Endothelial cell of umbilical vein (primary cell): ENCODE results near the gene GMNN. TPM values are rescaled to one million over a fixed set of nuclear protein-coding genes. Genes with fewer than 3 reads are reported as not detected.
"Not testable (repeated sequence)": the region's sequence is repeated elsewhere in the genome, so short reads cannot be mapped to it uniquely, and the experiment has no call there.

Experiments
- BruUV-seq: library from RNA; stranded (reverse); fragments of 400-500 nt; replicated peaks from 2 replicates; lab custom pipeline; 2021; lab: Mats Ljungman, UMichigan
- CTCF ChIA-PET: fragments of 300-600, 350-600 bp; sonication (Branson Sonifier 250); formaldehyde crosslinking; loops from one replicate; lab custom pipeline; 2021; ENCODE audit warnings: antibody characterized with exemption, inconsistent platforms; lab: Charles Lee
- POLR2A ChIA-PET: fragments of 300-600, 350-600 bp; sonication (Branson Sonifier 250); formaldehyde crosslinking; loops from one replicate; lab custom pipeline; 2021; ENCODE audit warnings: antibody characterized with exemption, inconsistent platforms; lab: Charles Lee
- DNase-seq: peaks from one replicate; pipeline ENCODE4 v3.0.0-alpha.2; 2011; ENCODE audit warnings: low read depth, low spot score
- FAIRE-seq: peaks from 2 replicates; lab custom pipeline; 2011; peaks lifted over from hg19 to GRCh38; lab: Jason Lieb, UNC
- H2AFZ ChIP-seq: 2 replicates; pipeline ENCODE4 v1.6.0; 2012; ENCODE audit warnings: low read depth, low read length, control low read depth, inconsistent platforms
- H3K27ac ChIP-seq: 2 replicates; pipeline ENCODE4 v1.5.1; 2011; ENCODE audit warnings: low read depth, mild to moderate bottlenecking, control low read depth, low read length, moderate library complexity; ENCODE audit not compliant: insufficient read depth
- H3K27me3 ChIP-seq, 2 experiments: 2 replicates each; pipeline versions ENCODE4 v1.6.0 to v1.6.1; 2011; ENCODE audit warnings: low read length in 2 of 2, mixed read lengths in 1 of 2; ENCODE audit not compliant: control insufficient read depth in 2 of 2, insufficient read depth in 2 of 2
- H3K36me3 ChIP-seq, 2 experiments: 2 replicates in 1 of 2; 3 replicates in 1 of 2; pipeline ENCODE4 v1.5.1; 2011; ENCODE audit warnings: low read length in 2 of 2, mild to moderate bottlenecking in 1 of 2, moderate library complexity in 1 of 2; ENCODE audit not compliant: control insufficient read depth in 2 of 2, insufficient read depth in 2 of 2; ENCODE audit errors: extremely low read depth in 1 of 2
- H3K4me1 ChIP-seq: 3 replicates; pipeline ENCODE4 v1.5.1; 2011; ENCODE audit warnings: mild to moderate bottlenecking, low read length; ENCODE audit not compliant: control insufficient read depth, insufficient read depth; ENCODE audit errors: extremely low read depth
- H3K4me2 ChIP-seq: 2 replicates; pipeline ENCODE4 v1.6.1; 2011; ENCODE audit warnings: low read length, control low read depth, mixed read lengths; ENCODE audit not compliant: insufficient read depth
- H3K4me3 ChIP-seq, 3 experiments: fragments of 200-600 bp in 1 of 3; sonication (generic), shearing (Covaris generic) in 1 of 3; replicated peaks in 1 of 3; 2 replicates each; pipeline ENCODE4 v1.5.1; 2011 to 2016; ENCODE audit warnings: control low read depth in 3 of 3, low read length in 3 of 3, mild to moderate bottlenecking in 2 of 3, inconsistent platforms in 1 of 3, low read depth in 1 of 3, moderate library complexity in 1 of 3; ENCODE audit not compliant: insufficient read depth in 1 of 3
- H3K79me2 ChIP-seq: 2 replicates; pipeline ENCODE4 v1.6.0; 2012; ENCODE audit warnings: low read length, inconsistent platforms; ENCODE audit not compliant: control insufficient read depth, insufficient read depth
- H3K9ac ChIP-seq: replicated peaks from 2 replicates; pipeline ENCODE3; 2011; ENCODE audit warnings: low read length, control low read depth; ENCODE audit not compliant: insufficient read depth; ENCODE audit errors: extremely low read depth
- H3K9me1 ChIP-seq: replicated peaks from 3 replicates; pipeline ENCODE4 v1.6.0; 2011; ENCODE audit warnings: mild to moderate bottlenecking, low read length; ENCODE audit not compliant: control insufficient read depth, insufficient read depth; ENCODE audit errors: extremely low read depth
- H3K9me3 ChIP-seq: replicated peaks from 2 replicates; pipeline ENCODE4 v1.5.1; 2012; ENCODE audit warnings: low read length, inconsistent platforms; ENCODE audit not compliant: control insufficient read depth, insufficient read depth
- H4K20me1 ChIP-seq: replicated peaks from 2 replicates; pipeline ENCODE3; 2011; ENCODE audit warnings: mild to moderate bottlenecking, low read length; ENCODE audit not compliant: control insufficient read depth, insufficient read depth; ENCODE audit errors: extremely low read depth
- EZH2 ChIP-seq: IDR thresholded peaks from 2 replicates; pipeline ENCODE4 v1.6.1; 2012; ENCODE audit warnings: borderline replicate concordance, low read depth, mild to moderate bottlenecking, moderate library complexity, low read length, inconsistent platforms; ENCODE audit not compliant: severe bottlenecking
- FOS ChIP-seq: IDR thresholded peaks from 2 replicates; pipeline ENCODE4 v1.6.1; 2011; ENCODE audit warnings: mild to moderate bottlenecking, low read length, moderate library complexity, borderline replicate concordance; ENCODE audit not compliant: insufficient read depth
- GATA2 ChIP-seq: IDR thresholded peaks from 2 replicates; pipeline ENCODE4 v1.7.0; 2011; ENCODE audit warnings: low read depth, mild to moderate bottlenecking, moderate library complexity, mixed read lengths, low read length; ENCODE audit not compliant: insufficient read length, insufficient read depth
- JUN ChIP-seq: IDR thresholded peaks from 2 replicates; pipeline ENCODE4 v1.6.1; 2011; ENCODE audit warnings: borderline replicate concordance, low read depth; ENCODE audit not compliant: insufficient read length, insufficient read depth
- MYC ChIP-seq: IDR thresholded peaks from one replicate; pipeline ENCODE4 v1.6.1; 2011; ENCODE audit warnings: mild to moderate bottlenecking, low read depth, low read length
- POLR2A ChIP-seq: IDR thresholded peaks from 2 replicates; pipeline ENCODE4 v1.6.1; 2012; ENCODE audit warnings: low read depth, mild to moderate bottlenecking, control low read depth, low read length
- POLR2AphosphoS5 ChIP-seq: IDR thresholded peaks from 2 replicates; pipeline ENCODE4 v1.6.1; 2012; ENCODE audit warnings: low read depth, mild to moderate bottlenecking, control low read depth, low read length, moderate library complexity; ENCODE audit not compliant: insufficient read depth
- dilution Hi-C: fragments of 300-500 bp; cut with MboI; formaldehyde crosslinking; loops from one replicate; pipeline ENCODE4 v1.15.0; 2019; ENCODE audit warnings: low sequenced_read_pairs; ENCODE audit not compliant: extremely low pct_ligation_motif_present
- intact Hi-C: fragments of 100-400 bp; cut with micrococcal nuclease; formaldehyde crosslinking; loops from one replicate; pipeline ENCODE4 v1.10.0; 2022
- polyA plus RNA-seq, 4 experiments: library from polyadenylated mRNA; depleted of rRNA in 3 of 4; stranded (reverse) in 3 of 4; unstranded in 1 of 4; fragments of >200 nt; gene quantifications; 2 replicates each; pipeline versions ENCODE4 v1.2.1 to v1.2.3, GENCODE V29; 2011 to 2012; ENCODE audit warnings: missing spikeins in 1 of 4
- total RNA-seq: library from RNA; stranded (reverse); gene quantifications from 2 replicates; pipeline ENCODE4 v1.2.3, GENCODE V29; 2021
- TF ChIP-seq, protein P1 (sequence below), 2 donors: IDR thresholded peaks; 1 replicate in 1 of 2; 2 replicates in 1 of 2; pipeline ENCODE4 v1.5.1; 2011; ENCODE audit warnings: low read length in 2 of 2, mild to moderate bottlenecking in 2 of 2, moderate library complexity in 2 of 2, control low read depth in 1 of 2, inconsistent platforms in 1 of 2, low read depth in 1 of 2; ENCODE audit not compliant: insufficient read depth in 1 of 2; ENCODE audit errors: extremely low read depth in 1 of 2
- TF ChIP-seq, protein P2 (sequence below): IDR thresholded peaks from 2 replicates; pipeline ENCODE4 v1.6.1; 2011; ENCODE audit not compliant: insufficient read depth, insufficient read length

The GMNN gene
- total and polyA plus RNA-seq, 2 donors (not counting 3 experiments of a cell fraction or from before 2014, with no cell fraction given): 25.4 to 52.6 TPM

DNA sequence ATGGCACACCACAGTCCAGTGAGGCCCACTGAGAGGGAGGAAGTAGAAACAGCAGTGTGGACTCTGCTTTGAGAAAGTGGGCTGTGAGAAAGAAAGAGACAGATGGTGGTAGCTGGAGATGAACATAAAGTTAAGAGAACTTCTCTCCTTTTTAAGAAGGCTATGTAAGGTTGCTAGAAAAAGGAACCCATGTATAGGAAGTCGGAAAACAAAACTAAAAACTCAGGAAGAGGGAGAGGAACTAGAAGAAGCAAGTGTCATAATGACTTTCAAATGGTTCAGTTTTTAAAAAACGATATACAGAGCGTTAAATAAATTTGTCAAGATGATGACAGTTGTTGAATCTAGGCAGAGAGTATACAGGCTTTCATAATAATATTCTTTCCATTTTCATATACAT, 25.4 kb upstream of the GMNN start:
- intact Hi-C loops (no loop called here), dilution Hi-C loops (no loop called here)
- Histone ChIP-seq H3K9ac (no peak overlapping the region), H2AFZ (no peak overlapping the region), H3K4me2 (no peak overlapping the region), H3K27me3 (peaks cover 0 to 2% of the 10 kb centered on the region in 2 experiments), H3K36me3 (no peaks in the 10 kb centered on the region), H3K27ac (no peak overlapping the region), H3K9me1 (no peaks in the 10 kb centered on the region), H3K4me3 (no peak overlapping the region), H4K20me1 (no peaks in the 10 kb centered on the region), H3K79me2 (no peaks in the 10 kb centered on the region), H3K9me3 (no peaks in the 10 kb centered on the region), H3K4me1 (no peaks in the 10 kb centered on the region)
- TF ChIP-seq, protein P1, sequence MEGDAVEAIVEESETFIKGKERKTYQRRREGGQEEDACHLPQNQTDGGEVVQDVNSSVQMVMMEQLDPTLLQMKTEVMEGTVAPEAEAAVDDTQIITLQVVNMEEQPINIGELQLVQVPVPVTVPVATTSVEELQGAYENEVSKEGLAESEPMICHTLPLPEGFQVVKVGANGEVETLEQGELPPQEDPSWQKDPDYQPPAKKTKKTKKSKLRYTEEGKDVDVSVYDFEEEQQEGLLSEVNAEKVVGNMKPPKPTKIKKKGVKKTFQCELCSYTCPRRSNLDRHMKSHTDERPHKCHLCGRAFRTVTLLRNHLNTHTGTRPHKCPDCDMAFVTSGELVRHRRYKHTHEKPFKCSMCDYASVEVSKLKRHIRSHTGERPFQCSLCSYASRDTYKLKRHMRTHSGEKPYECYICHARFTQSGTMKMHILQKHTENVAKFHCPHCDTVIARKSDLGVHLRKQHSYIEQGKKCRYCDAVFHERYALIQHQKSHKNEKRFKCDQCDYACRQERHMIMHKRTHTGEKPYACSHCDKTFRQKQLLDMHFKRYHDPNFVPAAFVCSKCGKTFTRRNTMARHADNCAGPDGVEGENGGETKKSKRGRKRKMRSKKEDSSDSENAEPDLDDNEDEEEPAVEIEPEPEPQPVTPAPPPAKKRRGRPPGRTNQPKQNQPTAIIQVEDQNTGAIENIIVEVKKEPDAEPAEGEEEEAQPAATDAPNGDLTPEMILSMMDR (IDR thresholded peaks at IDR 0.05; ENCODE audit: extremely low read depth in 1 of 2, insufficient read depth in 1 of 2, low read depth in 1 of 2, low read length in 2 of 2): no peak
- TF ChIP-seq POLR2AphosphoS5: no peak
- TF ChIP-seq, protein P2, sequence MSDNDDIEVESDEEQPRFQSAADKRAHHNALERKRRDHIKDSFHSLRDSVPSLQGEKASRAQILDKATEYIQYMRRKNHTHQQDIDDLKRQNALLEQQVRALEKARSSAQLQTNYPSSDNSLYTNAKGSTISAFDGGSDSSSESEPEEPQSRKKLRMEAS: no peak
- TF ChIP-seq FOS: no peak
- no peak for TF ChIP-seq GATA2
- TF ChIP-seq MYC: no peak
- no peak for TF ChIP-seq EZH2
- TF ChIP-seq JUN: no peak
- TF ChIP-seq POLR2A: no peak
- no TSS peak for BruUV-seq
- FAIRE-seq: no peak
- CTCF ChIA-PET: interaction anchor here (1.0 kb wide), 1 partner anchor 9 kb away, joined by 3 read pairs; no protein-coding TSS in a partner anchor
- DNase-seq: no peak
- POLR2A ChIA-PET: no interaction called here

DNA sequence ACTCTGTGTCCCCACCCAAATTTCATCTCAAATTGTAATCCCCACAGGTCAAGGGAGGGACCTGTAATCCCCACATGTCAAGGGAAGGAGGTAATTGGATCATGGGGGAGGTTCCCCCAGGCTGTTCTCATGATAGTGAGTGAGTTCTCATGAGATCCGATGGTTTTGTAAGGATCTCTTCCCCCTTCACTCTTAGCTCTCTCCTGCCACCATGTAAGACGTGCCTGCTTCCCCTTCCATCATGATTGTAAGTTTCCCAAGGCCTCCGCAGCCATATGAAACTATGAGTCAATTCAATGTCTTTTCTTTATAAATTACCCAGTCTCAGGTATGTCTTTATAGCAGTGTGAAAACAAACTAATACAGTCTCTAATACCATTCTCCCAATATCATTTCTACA, 23.9 kb upstream of the GMNN start:
- intact Hi-C loops, H3K9me3 ChIP-seq, dilution Hi-C loops: not testable (repeated sequence)

More for the DNA sequence above, 23.9 kb upstream of the GMNN start:
- H3K9ac ChIP-seq, H3K36me3 ChIP-seq, H3K4me2 ChIP-seq, CTCF ChIA-PET, H3K27me3 ChIP-seq, H3K9me1 ChIP-seq, H4K20me1 ChIP-seq, H3K4me3 ChIP-seq, H2AFZ ChIP-seq, H3K4me1 ChIP-seq, FAIRE-seq, BruUV-seq, H3K79me2 ChIP-seq, DNase-seq, H3K27ac ChIP-seq: not testable (repeated sequence)
- POLR2A ChIA-PET: interaction anchor here (0.6 kb wide), 1 partner anchor 9 kb away, joined by 3 read pairs; no protein-coding TSS in a partner anchor
